AG09319 (cell line): Measurements from ENCODE around the gene UPP2.

ENCODE experiments used
- DNase-seq: peaks from one replicate; pipeline ENCODE4 v3.0.0-alpha.2; 2010; ENCODE audit warnings: low read depth; ENCODE audit errors: extremely low read depth
- TF ChIP-seq, protein P1 (sequence below): IDR thresholded peaks from 2 replicates; pipeline ENCODE4 v1.5.1; 2011; ENCODE audit warnings: low read depth, mild to moderate bottlenecking, inconsistent platforms, low read length, moderate library complexity

UPP2 gene

DNA sequence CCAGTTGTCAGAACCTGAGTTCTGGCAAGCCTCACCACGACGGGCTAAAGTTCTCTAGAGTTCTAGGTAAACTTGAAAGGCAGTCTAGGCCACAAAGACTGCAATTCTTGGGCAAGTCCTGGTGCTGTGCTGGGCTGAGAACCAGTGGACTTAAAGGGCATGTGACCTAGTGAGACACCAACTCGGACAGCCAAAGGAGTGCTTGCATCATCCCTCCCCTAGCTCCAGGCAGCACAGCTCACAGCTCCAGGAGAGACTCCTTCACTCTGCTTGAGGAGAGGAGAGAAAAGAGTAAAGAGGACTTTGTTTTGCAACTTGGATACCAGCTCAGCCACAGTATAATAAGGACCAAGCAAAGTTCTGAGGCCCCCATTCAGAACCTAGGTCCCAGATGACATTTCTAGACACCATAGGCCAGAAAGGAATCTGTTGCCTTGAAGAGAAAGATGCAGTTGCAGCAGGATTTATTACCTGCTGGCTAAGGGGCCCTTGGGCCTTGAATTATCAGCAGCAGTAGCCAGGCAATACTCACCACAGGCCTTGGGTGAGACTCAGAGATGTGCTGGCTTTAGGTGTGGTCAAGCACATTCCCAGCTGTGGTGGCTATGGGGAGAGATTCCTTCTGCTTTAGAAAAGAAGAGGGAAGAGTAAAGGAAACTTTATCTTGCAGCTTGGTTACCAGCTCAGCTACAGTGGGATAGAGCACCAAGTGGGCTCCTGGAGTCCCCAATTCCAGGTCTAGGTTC, 51.8 kb downstream of the UPP2 start:
- DNase-seq, result no peak

DNA sequence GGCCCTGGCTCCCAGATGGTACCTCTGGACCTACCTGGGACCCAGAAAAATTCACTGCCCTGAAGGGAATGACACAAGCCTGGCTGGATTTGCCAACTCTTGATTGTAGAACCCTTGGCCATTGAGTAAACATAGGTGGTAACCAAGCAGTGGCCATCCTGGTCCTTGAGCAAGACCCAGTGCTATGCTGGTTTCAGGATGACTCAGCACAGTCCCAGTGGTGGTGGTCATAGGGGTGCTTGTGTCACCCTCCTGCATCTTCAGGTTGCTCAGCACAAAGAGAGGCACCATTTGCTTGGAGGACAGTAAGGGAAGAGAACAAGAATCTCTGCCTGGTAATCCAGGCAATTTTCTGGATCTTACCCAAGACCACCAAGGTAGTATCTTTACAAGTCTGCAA, 52.9 kb downstream of the UPP2 start:
- TF ChIP-seq, protein P1, sequence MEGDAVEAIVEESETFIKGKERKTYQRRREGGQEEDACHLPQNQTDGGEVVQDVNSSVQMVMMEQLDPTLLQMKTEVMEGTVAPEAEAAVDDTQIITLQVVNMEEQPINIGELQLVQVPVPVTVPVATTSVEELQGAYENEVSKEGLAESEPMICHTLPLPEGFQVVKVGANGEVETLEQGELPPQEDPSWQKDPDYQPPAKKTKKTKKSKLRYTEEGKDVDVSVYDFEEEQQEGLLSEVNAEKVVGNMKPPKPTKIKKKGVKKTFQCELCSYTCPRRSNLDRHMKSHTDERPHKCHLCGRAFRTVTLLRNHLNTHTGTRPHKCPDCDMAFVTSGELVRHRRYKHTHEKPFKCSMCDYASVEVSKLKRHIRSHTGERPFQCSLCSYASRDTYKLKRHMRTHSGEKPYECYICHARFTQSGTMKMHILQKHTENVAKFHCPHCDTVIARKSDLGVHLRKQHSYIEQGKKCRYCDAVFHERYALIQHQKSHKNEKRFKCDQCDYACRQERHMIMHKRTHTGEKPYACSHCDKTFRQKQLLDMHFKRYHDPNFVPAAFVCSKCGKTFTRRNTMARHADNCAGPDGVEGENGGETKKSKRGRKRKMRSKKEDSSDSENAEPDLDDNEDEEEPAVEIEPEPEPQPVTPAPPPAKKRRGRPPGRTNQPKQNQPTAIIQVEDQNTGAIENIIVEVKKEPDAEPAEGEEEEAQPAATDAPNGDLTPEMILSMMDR, result no peak
- DNase-seq, result no peak

More for the DNA sequence above, 51.8 kb downstream of the UPP2 start:
- TF ChIP-seq, protein P1, result no peak

- no peak for DNase-seq
- TF ChIP-seq, protein P1, result no peak
These were observed 71.0 kb downstream of the UPP2 start for GRCh38 chr2:158172719-158173118.

DNA sequence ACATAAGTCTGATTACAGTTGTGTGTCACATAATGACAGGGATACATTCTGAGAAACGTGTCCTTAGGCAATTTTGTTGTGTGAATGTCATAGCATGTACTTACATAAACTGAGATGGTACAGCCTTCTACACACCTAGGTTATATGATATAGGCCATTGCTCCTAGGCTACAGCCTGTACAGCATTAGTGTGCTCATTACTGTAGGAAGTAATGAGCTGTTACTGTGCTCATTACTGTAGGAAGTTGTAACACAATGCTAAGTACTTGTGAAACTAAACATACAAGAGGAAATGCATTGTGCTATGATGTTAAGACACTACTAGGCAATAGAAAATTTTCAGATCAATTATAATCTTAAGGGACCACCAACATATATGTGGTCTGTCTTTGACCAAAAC, 72.8 kb downstream of the UPP2 start:
- TF ChIP-seq, protein P1, result no peak
- DNase-seq, result no peak

DNA sequence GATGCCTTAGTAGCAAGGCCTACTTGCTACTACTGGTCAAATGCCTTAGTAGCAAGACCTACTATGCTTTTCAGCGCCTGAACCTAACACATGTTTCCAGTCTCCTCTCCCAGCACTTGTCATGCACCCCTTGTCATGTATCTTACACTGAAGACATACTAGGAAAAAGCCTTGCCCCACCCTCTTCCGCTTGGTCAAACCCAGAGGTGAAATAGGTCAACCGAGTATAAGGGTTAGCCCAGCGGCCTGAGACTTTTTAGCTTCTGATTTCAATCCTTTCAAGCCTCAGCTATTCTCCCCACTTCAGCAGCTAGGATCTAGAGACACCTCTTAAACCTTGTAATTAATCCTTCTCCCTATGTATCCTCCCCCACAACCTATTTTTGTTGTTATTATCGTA, 73.3 kb downstream of the UPP2 start:
- TF ChIP-seq, protein P1, result no peak
- DNase-seq, result no peak

- no peak for DNase-seq
- TF ChIP-seq, protein P1, result no peak
These were observed 77.0 kb downstream of the UPP2 start for GRCh38 chr2:158178646-158179045.

DNA sequence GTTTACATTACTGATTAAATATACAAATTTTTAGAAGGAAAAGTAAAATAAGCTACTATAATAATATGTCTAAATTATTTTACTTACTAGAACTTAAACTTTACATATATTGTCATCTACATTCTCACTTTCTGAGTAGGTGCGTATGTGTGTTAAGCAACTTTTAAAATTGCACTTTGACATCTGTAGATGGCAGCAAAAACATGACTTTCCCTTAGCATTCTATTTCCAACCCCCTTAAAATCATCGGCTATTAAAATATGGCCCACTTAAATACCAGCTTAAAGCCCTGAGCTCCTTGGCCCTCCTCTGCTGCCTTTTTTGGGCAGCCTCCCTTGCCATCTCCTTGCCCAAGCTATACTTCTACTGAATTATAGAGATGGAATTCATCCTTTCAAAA, 78.0 kb downstream of the UPP2 start:
- TF ChIP-seq, protein P1, result peak; percentile 42
- DNase-seq, result no peak
